MM.1S (cell line): Measurements from ENCODE around the gene GNPAT.

ENCODE experiments used
- DNase-seq: peaks from one replicate; pipeline ENCODE4 v3.0.0-alpha.2; 2015
- H2AFZ ChIP-seq: fragments of 300-600 bp; sonication (generic); 2 replicates; pipeline ENCODE4 v1.6.0; 2016; ENCODE audit warnings: antibody characterized with exemption, low read length
- H3F3A ChIP-seq: fragments of 300-600 bp; sonication (generic); 2 replicates; pipeline ENCODE4 v1.6.1; 2016; ENCODE audit warnings: mild to moderate bottlenecking, antibody characterized with exemption, low read length, moderate library complexity, mixed read lengths; ENCODE audit not compliant: insufficient read depth
- H3K27ac ChIP-seq: fragments of 300-600 bp; sonication (generic); 2 replicates; pipeline ENCODE4 v1.5.1; 2016; ENCODE audit warnings: mild to moderate bottlenecking, low read length
- H3K27me3 ChIP-seq: fragments of 300-600 bp; sonication (generic); replicated peaks from 2 replicates; pipeline ENCODE4 v1.6.0; 2016; ENCODE audit warnings: low read length; ENCODE audit not compliant: insufficient read depth
- H3K36me3 ChIP-seq: fragments of 300-600 bp; sonication (generic); replicated peaks from 2 replicates; pipeline ENCODE4 v1.6.1; 2016; ENCODE audit warnings: mild to moderate bottlenecking, low read length, mixed read lengths; ENCODE audit not compliant: insufficient read depth
- H3K4me1 ChIP-seq: fragments of 300-600 bp; sonication (generic); 2 replicates; pipeline ENCODE4 v1.6.1; 2016; ENCODE audit warnings: low read length, mixed read lengths
- H3K4me2 ChIP-seq: fragments of 300-600 bp; sonication (generic); 2 replicates; pipeline ENCODE4 v1.6.0; 2016; ENCODE audit warnings: low read depth, low read length
- H3K4me3 ChIP-seq: fragments of 300-600 bp; sonication (generic); 2 replicates; pipeline ENCODE4 v1.5.1; 2016; ENCODE audit warnings: low read length, mixed read lengths
- H3K79me2 ChIP-seq: fragments of 300-600 bp; sonication (generic); 2 replicates; pipeline ENCODE4 v1.6.1; 2016; ENCODE audit warnings: mixed run types, low read length, mixed read lengths
- H3K9ac ChIP-seq: fragments of 300-600 bp; sonication (generic); 2 replicates; pipeline ENCODE4 v1.6.1; 2016; ENCODE audit warnings: low read length, mixed read lengths
- H3K9me2 ChIP-seq: fragments of 300-600 bp; sonication (generic); replicated peaks from 2 replicates; pipeline ENCODE4 v1.6.1; 2016; ENCODE audit warnings: mild to moderate bottlenecking, low read length, mixed read lengths; ENCODE audit not compliant: insufficient read depth
- H3K9me3 ChIP-seq: fragments of 300-600 bp; sonication (generic); replicated peaks from 2 replicates; pipeline ENCODE4 v1.6.1; 2016; ENCODE audit warnings: mild to moderate bottlenecking, low read length, mixed read lengths; ENCODE audit not compliant: insufficient read depth
- H4K20me1 ChIP-seq: fragments of 300-600 bp; sonication (generic); 2 replicates; pipeline ENCODE4 v1.6.1; 2016; ENCODE audit warnings: mild to moderate bottlenecking, low read length, moderate library complexity, mixed read lengths; ENCODE audit not compliant: insufficient read depth
- EZH2 ChIP-seq: fragments of 300-600 bp; sonication (generic); optimal IDR thresholded peaks from 2 replicates; pipeline ENCODE3; 2017; ENCODE audit warnings: low read depth, mild to moderate bottlenecking, antibody characterized with exemption, low read length, mixed read lengths
- EZH2phosphoT487 ChIP-seq: fragments of 300-600 bp; sonication (generic); IDR thresholded peaks from 2 replicates; pipeline ENCODE4 v1.6.1; 2018; ENCODE audit warnings: antibody characterized with exemption, low read length
- TF ChIP-seq, protein P1 (sequence below): fragments of 300-600 bp; sonication (generic); IDR thresholded peaks from 2 replicates; pipeline ENCODE4 v1.5.1; 2016; ENCODE audit warnings: antibody characterized with exemption, low read length, mixed read lengths

Gene GNPAT

DNA sequence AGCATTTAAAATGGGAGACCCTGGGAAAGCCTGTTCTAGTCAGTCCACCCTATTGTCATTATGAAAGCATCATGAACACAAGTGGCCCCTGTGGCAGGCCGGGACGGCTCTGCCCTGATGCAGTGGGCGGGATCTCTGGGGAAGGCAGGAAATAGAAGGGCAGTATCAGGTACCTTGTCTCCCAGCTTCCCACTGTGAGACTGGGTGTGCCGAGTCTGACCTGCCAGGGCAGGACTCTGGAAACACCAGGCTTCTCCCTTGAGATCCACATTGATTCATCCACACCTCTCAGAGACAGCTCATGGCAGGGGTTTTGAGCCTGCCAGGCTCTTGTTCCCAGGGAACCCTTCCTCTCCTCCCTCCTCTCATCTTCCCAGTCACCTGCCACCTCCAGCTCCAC, 24.5 kb upstream of the GNPAT start:
- Histone ChIP-seq H3K9ac (no peak overlapping the region), H3K27ac (no peak overlapping the region), H3K4me3 (no peak overlapping the region), H2AFZ (no peak overlapping the region), H3K4me1 (no peaks in the 10 kb centered on the region), H3K79me2 (no peaks in the 10 kb centered on the region), H3K36me3 (no peaks in the 10 kb centered on the region), H3K4me2 (no peak overlapping the region), H3F3A (peaks cover 3% of the 10 kb centered on the region; the same call in 1 of the 2 replicates), H4K20me1 (no peaks in the 10 kb centered on the region), H3K9me2 (no peaks in the 10 kb centered on the region), H3K9me3 (no peaks in the 10 kb centered on the region), H3K27me3 (no peaks in the 10 kb centered on the region)
- TF ChIP-seq, protein P1, sequence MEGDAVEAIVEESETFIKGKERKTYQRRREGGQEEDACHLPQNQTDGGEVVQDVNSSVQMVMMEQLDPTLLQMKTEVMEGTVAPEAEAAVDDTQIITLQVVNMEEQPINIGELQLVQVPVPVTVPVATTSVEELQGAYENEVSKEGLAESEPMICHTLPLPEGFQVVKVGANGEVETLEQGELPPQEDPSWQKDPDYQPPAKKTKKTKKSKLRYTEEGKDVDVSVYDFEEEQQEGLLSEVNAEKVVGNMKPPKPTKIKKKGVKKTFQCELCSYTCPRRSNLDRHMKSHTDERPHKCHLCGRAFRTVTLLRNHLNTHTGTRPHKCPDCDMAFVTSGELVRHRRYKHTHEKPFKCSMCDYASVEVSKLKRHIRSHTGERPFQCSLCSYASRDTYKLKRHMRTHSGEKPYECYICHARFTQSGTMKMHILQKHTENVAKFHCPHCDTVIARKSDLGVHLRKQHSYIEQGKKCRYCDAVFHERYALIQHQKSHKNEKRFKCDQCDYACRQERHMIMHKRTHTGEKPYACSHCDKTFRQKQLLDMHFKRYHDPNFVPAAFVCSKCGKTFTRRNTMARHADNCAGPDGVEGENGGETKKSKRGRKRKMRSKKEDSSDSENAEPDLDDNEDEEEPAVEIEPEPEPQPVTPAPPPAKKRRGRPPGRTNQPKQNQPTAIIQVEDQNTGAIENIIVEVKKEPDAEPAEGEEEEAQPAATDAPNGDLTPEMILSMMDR, result no peak
- no peak for DNase-seq

DNA sequence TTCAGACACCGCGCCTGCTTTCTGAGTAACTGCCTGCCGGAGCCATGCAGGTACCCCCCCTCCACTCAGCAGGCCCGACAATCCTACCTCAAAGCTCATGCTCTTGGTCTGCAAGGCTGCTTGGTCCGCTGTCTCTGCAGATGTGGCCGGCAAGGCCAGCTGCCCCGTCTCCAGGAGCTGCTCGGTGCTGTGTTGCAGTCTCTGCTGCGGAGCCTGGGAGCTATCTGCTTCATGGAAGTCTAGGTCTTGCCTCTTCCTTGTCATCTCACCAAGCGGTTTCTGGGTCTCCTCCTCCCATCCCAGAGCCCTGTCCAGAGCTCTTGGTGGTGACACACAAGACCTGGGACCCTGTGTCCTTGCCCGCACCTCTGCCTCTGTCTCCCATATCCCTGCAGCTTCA, 24.0 kb upstream of the GNPAT start:
- H3K36me3 ChIP-seq, result no peaks in the 10 kb centered on the region
- H3K27ac ChIP-seq, result no peak overlapping the region
- DNase-seq, result no peak
- no peak overlapping the region for H3K4me2 ChIP-seq
- H3K9me3 ChIP-seq, result no peaks in the 10 kb centered on the region
- H3K4me3 ChIP-seq, result no peak overlapping the region
- no peak overlapping the region for H2AFZ ChIP-seq
- H3F3A ChIP-seq, result no peaks in the 10 kb centered on the region
- H4K20me1 ChIP-seq, result no peaks in the 10 kb centered on the region
- no peak for TF ChIP-seq EZH2phosphoT487
- TF ChIP-seq EZH2, result no peak
- TF ChIP-seq, protein P1, result no peak
- H3K4me1 ChIP-seq, result no peaks in the 10 kb centered on the region
- no peak overlapping the region for H3K9ac ChIP-seq
- H3K79me2 ChIP-seq, result no peaks in the 10 kb centered on the region
- no peaks in the 10 kb centered on the region for H3K27me3 ChIP-seq
- no peaks in the 10 kb centered on the region for H3K9me2 ChIP-seq

DNA sequence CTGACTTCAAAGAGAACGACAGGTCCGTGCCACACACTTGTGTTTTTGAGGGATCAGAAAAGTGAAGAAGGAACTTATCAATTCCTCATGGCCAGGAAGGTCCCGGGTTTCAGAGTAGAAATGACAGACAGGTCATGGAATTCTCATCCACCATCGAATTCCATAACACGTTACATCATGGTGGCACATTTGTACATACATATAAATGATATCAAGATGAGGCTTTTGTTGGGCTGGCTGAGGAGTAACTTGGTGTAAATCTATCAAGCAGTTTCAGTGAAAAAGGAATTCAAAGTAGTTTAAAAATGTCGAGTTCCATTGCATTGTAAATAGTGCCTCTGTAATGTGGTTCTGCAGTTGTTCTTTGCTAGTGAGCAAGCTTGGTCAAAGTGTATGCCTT, 22.9 kb upstream of the GNPAT start:
- H3K27me3 ChIP-seq, result no peaks in the 10 kb centered on the region
- no peaks in the 10 kb centered on the region for H3F3A ChIP-seq
- no peaks in the 10 kb centered on the region for H4K20me1 ChIP-seq
- H2AFZ ChIP-seq, result no peak overlapping the region
- no peaks in the 10 kb centered on the region for H3K9me3 ChIP-seq
- no peaks in the 10 kb centered on the region for H3K9me2 ChIP-seq
- no peaks in the 10 kb centered on the region for H3K4me1 ChIP-seq
- H3K27ac ChIP-seq, result no peak overlapping the region
- no peak overlapping the region for H3K4me3 ChIP-seq
- no peaks in the 10 kb centered on the region for H3K36me3 ChIP-seq
- no peak overlapping the region for H3K4me2 ChIP-seq
- no peak for TF ChIP-seq EZH2phosphoT487
- TF ChIP-seq EZH2, result no peak
- TF ChIP-seq, protein P1, result no peak
- no peak overlapping the region for H3K9ac ChIP-seq
- no peaks in the 10 kb centered on the region for H3K79me2 ChIP-seq
- DNase-seq, result no peak
